ENCODE results near the gene LILRA6. TPM values are rescaled to one million over a fixed set of nuclear protein-coding genes. Genes with fewer than 3 reads are reported as not detected.

Gene LILRA6
- total RNA-seq, 2 experiments from 2014 or later = 0.60 TPM; not detected in 1

GRCh38 chr19:54262470-54262869, 19.9 kb upstream of the LILRA6 start:
- Mint-ChIP-seq H3K27me3 (peaks cover 9% of the 10 kb centered on the region), H3K4me3 (no peak overlapping the region), H3K27ac (no peak overlapping the region), H3K36me3 (ENCODE audit: low read depth) (no peaks in the 10 kb centered on the region), H3K4me1 (ENCODE audit: low read depth) (no peaks in the 10 kb centered on the region), H3K9me3 (no peaks in the 10 kb centered on the region)
- no peaks in the 10 kb centered on the region for H3K9me3 ChIP-seq (ENCODE audit: control insufficient read depth in 1 of 2, insufficient read depth in 1 of 2, low read length in 2 of 2)
- ATAC-seq (ENCODE audit: poor library complexity) = no peak
- intact Hi-C loops (cut with DNase I, micrococcal nuclease) = no loop called here
- H3K4me1 ChIP-seq (ENCODE audit: insufficient read depth, low read length) = no peaks in the 10 kb centered on the region
- no peak overlapping the region for H3K27ac ChIP-seq (ENCODE audit: low read depth in 1 of 2, low read length in 2 of 2)
- ChIA-PET CTCF (no interaction called here), POLR2A (no interaction called here)
- no peaks in the 10 kb centered on the region for H3K27me3 ChIP-seq (ENCODE audit: control insufficient read depth in 1 of 2, insufficient read depth in 2 of 2, low read length in 2 of 2)
- TF ChIP-seq CTCF (IDR thresholded peaks at IDR 0.05) = no peak
- no peak overlapping the region for H3K4me3 ChIP-seq (ENCODE audit: low read length)
- H3K36me3 ChIP-seq (ENCODE audit: insufficient read depth, low read length) = no peaks in the 10 kb centered on the region
- no peak for DNase-seq

- Mint-ChIP-seq H3K36me3 (ENCODE audit: low read depth) (no peaks in the 10 kb centered on the region), H3K4me3 (no peak overlapping the region), H3K4me1 (ENCODE audit: low read depth) (no peaks in the 10 kb centered on the region), H3K27ac (no peak overlapping the region), H3K27me3 (peaks cover 9% of the 10 kb centered on the region), H3K9me3 (no peaks in the 10 kb centered on the region)
- intact Hi-C loops (cut with DNase I, micrococcal nuclease) = no loop called here
- Histone ChIP-seq H3K4me3 (ENCODE audit: low read length) (no peak overlapping the region), H3K4me1 (ENCODE audit: insufficient read depth, low read length) (no peaks in the 10 kb centered on the region), H3K27me3 (ENCODE audit: control insufficient read depth in 1 of 2, insufficient read depth in 2 of 2, low read length in 2 of 2) (no peaks in the 10 kb centered on the region), H3K27ac (ENCODE audit: low read depth in 1 of 2, low read length in 2 of 2) (no peak overlapping the region), H3K36me3 (ENCODE audit: insufficient read depth, low read length) (no peaks in the 10 kb centered on the region), H3K9me3 (ENCODE audit: control insufficient read depth in 1 of 2, insufficient read depth in 1 of 2, low read length in 2 of 2) (no peaks in the 10 kb centered on the region)
- POLR2A ChIA-PET = no interaction called here
- CTCF ChIA-PET = no interaction called here
- DNase-seq (no peak), ATAC-seq (ENCODE audit: poor library complexity) (no peak)
- TF ChIP-seq CTCF (IDR thresholded peaks at IDR 0.05) = no peak
Measured at GRCh38 chr19:54262066-54262465, 19.5 kb upstream of the LILRA6 start.

- H3K4me1 ChIP-seq (ENCODE audit: insufficient read depth, low read length) = no peaks in the 10 kb centered on the region
- ATAC-seq (ENCODE audit: poor library complexity) (no peak), DNase-seq (no peak)
- no peak within 1 kb of the TSS for H3K27ac ChIP-seq (ENCODE audit: low read depth in 1 of 2, low read length in 2 of 2)
- no peaks in the 10 kb centered on the region for H3K9me3 ChIP-seq (ENCODE audit: control insufficient read depth in 1 of 2, insufficient read depth in 1 of 2, low read length in 2 of 2)
- Mint-ChIP-seq H3K27me3 (no peaks in the 10 kb centered on the region), H3K36me3 (ENCODE audit: low read depth) (no peaks in the 10 kb centered on the region), H3K9me3 (no peaks in the 10 kb centered on the region), H3K27ac (no peak within 1 kb of the TSS), H3K4me3 (no peak within 1 kb of the TSS), H3K4me1 (ENCODE audit: low read depth) (no peaks in the 10 kb centered on the region)
- CTCF ChIA-PET = no interaction called here
- POLR2A ChIA-PET = no interaction called here
- H3K36me3 ChIP-seq (ENCODE audit: insufficient read depth, low read length) = no peaks in the 10 kb centered on the region
- intact Hi-C loops (cut with DNase I, micrococcal nuclease) = no loop called here
- no peaks in the 10 kb centered on the region for H3K27me3 ChIP-seq (ENCODE audit: control insufficient read depth in 1 of 2, insufficient read depth in 2 of 2, low read length in 2 of 2)
- no peak for TF ChIP-seq CTCF (IDR thresholded peaks at IDR 0.05)
- no peak within 1 kb of the TSS for H3K4me3 ChIP-seq (ENCODE audit: low read length)
Measured at GRCh38 chr19:54257116-54257480, 14.5 kb upstream of the LILRA6 start, which contains the start of gene LILRB5. Gene LILRB5 (minus strand): TSS chr19:54257273. CDS start chr19:54257193, 80 bp downstream.

All from CD4-positive, alpha-beta T cell (primary cell).